Smooth muscle cell of the umbilical artery (primary cell): ENCODE measurements around the gene SPACA5. TPM values are rescaled to one million over a fixed set of nuclear protein-coding genes. Genes with fewer than 3 reads are reported as not detected.

ENCODE experiments used
- total RNA-seq: library from RNA; depleted of rRNA; stranded (reverse); fragments of >200 nt; gene quantifications from 2 replicates; pipeline ENCODE4 v1.2.3, GENCODE V29; 2014

The SPACA5 gene
- not detected in 2 replicates for total RNA-seq

GRCh38 chrX:48006688-48007087 lies at the start of gene SPACA5:
Gene SPACA5, plus strand, starts transcription at chrX:48006988. Its CDS starts 815 bp downstream, at chrX:48007803.

GRCh38 chrX:48003758-48004457 lies 2.9 kb upstream of the SPACA5 start, which contains the start of gene ZNF182:
Gene ZNF182, minus strand, starts transcription at chrX:48003989. Its CDS starts 1,380 bp downstream, at chrX:48002609.

Other genes with a start within 250 kb of the SPACA5 start
- gene ZNF81, start 170.1 kb upstream of the SPACA5 start, total RNA-seq: 8.0 and 9.2 TPM in 2 replicates
- 3.3 and 3.6 TPM in 2 replicates for gene ZNF182, start 3.0 kb upstream of the SPACA5 start, total RNA-seq
- 0.97 and 1.5 TPM in 2 replicates for gene ZNF630, start 64.7 kb downstream of the SPACA5 start, total RNA-seq
- gene SPACA5B, start 123.6 kb downstream of the SPACA5 start, total RNA-seq: not detected in 2 replicates
- not detected in 2 replicates for gene SSX5, start 189.8 kb downstream of the SPACA5 start, total RNA-seq
- not detected in 2 replicates for gene SSX1, start 248.4 kb downstream of the SPACA5 start, total RNA-seq